Endometrium (tissue), 2 donors: ENCODE results near the gene NRP2.

Experiments
- FAIRE-seq: peaks from 2 replicates; lab custom pipeline; 2012; peaks lifted over from hg19 to GRCh38; lab: Jason Lieb, UNC
- donor health status: control.
- donor health status: control.

NRP2 gene

DNA sequence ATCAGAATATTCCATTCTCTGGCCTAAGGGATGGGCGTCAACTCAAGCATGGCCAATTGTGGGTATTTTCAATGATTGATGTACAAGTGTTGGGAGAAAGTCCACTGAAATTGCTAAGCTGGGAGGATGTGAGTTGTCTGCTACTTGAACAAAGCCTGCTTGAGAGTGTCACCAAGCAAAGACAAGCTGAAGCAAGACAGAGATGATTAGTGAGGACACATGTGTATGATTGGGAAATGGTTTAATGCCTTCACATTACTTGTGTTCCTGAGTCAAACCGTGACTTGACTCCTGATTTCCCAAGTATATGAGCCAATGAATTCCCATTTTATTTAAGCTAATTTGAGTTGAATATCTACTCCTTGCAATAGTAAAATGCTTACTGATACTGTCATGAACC lies 23.7 kb upstream of the NRP2 start:
- FAIRE-seq, result no peak

DNA sequence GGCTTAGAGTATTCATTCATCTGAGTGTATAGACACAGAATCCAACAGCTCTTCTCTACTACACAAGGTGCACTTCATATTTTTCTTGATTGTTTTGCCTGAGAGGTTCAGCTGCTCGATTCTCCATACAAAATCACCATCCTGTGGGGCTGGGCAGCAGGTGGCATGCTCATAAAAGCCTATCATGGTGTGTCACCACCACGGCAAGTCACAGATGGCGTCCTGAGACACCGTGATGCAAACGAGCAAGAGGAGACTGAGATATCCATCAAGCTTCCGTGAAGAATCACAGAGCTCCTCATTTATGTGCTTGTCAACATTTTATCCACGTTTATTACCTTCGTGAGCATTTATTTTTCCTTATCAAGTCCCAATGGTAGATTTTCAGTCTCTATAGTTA lies 22.4 kb upstream of the NRP2 start:
- FAIRE-seq, result no peak

DNA sequence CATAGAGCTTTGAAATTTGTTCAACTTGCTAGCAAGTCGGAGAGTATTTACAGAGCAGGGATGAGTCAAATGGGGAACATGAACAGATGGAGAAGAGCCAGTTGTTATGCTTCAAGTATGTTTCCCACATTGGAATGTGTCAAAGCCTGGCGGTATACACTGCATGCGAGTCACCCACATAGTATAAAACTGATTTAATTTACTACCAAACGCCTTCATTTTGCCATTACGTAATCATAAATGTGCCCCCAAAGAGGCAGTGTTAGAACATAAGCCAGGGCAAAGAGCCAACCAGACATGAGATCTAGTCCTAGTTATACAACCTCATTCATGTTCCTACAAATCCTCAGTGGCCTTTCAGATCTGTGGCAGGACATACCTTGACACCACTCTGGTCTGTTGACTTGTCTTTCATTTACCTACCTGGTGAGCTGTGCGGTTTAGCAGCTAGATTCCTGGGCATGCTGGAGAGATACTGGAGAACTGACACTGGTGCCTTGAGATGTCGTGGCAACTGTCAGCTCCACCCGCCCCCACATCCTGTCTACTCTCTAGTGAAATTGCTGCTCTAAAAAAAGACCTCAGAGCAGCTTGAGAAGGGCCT lies 21.7 kb upstream of the NRP2 start:
- FAIRE-seq, result no peak

DNA sequence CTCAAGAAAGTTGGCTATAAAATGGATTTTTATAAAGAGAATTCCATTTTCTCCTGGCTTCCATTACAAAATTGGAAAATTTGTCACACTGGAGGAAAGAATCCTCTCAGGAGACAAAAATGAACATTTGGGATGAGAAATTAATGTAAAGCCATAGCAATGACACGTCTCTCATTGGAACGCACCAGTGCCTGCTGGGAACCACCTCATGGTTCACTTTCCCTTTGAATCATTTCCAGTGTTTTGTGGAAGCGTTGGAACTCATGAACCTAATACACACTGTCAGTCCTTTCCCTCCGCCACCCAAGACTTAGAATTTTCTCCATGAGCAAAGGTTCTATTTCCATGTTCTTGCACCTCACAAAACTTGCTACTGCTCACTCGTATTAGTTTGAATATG lies 21.0 kb upstream of the NRP2 start:
- no peak for FAIRE-seq

DNA sequence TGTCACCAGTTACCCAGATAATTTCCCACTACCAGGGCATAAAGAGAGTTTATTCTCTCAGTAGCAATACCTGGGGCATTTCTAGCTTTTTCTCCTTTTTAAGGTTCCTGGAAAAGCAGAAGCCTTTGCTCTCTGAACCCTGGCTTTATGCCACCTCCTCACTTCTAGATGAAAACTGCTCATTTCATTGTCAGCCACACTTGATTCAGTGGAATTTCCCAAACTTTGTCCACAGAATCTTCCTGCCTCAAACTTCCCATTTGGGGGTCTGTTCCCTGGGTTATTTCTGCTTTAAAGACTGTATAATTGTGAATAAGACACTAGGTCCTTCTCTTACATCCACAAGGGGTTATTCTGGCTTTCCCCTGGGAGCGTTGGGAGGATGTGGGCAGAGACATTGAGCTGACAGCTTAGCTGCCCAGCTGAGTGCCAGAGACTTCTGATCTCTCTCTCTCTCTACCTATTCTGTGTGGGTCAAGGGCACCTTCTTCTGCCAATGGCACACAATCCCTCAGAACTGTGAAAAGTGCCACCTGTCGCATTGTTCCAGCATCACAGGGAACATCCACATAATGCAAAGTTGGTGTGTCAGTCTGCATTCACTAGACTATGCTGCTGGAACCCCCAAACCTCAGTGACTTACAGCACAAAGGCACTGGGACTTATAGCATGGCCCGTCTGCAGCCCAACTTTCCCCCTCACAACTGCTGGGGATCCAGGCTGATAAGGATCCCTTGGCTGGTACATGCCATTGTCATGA lies 19.9 kb upstream of the NRP2 start:
- no peak for FAIRE-seq

DNA sequence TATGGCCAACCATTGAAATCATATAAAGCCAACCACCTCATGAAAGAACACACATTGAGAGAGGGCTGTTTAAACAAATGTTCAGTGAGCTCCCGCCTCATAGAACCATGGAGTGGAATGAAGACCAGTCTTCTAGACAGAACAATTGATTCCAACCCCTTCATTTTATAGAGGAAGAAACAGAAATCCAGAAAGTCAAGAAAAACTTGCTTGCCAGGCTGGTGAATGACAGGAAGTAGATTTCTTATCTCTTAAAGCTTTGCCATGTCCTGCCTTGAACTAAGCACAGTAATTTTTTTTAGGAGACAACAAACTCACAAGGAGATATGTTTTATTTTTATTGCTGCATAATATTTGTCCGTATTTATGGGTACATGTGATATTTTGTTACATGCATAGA lies 16.5 kb upstream of the NRP2 start:
- no peak for FAIRE-seq

DNA sequence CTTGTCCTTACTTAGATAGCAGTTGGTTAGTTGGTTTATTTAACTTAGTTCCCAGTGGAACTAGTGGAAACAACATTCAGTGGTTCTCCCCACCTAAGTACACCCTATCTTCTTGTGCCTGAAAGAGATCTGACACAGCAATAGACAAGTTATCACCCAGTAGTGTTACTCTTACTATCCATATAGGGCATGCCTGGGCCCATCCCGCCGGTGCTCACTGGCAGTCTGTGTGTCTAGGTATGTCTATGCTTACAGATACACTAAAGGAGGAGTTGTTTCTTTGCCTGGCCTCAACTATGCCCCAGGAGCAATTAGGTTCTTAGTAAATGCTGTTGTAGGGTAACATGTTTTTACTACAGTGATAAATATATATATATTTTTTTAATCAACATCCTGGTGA lies 12.0 kb upstream of the NRP2 start:
- no peak for FAIRE-seq

DNA sequence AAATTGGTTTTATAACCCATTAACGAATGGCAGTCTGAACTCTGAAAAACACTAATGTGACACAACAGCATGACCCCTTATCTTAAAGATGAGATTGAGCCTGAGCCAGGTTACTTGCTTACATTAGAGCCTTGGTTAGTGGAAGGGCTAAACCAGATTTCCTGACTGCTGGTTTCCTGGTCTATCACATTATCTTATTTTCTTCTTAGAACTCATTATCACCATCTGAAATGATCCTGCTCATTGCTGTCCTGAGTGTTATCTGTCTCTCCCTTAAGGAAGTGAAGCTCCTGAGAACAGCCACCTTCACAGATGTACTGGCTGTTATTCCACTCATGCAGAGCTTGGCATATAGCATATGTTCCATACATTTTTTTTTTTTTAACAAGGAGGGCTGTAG lies 9.0 kb upstream of the NRP2 start:
- no peak for FAIRE-seq

DNA sequence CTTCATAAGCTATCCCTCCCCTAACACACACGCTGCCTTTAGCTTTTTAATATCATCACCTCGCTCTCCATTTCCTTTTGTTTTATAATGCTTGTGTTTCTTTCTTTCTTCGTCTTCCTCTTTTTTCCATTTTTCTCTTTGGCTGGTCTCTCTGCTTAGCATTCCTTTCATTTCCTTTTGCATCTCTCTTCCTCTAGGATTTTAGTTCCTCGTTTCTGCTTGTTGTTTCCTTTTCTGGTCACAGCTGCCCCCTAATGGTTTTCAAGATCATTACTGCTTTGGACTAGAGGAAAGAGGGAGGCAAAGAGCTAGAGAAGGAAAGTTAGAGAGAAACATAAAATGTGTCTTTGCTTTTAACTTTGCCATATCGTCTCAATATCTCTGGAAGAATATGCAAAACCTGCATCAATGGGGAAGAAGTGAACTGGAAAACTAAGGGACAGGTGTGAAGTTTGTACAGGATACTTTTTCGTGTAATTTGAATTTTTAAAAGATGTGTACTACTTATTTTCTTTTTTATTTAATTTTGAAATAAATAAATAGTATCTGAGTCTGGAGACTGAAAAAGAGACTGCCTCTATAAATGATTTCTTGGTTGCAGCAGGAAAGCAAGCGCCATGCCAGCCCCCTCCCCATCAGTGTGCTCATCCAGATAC lies 6.3 kb upstream of the NRP2 start:
- FAIRE-seq, result peak; percentile 96

DNA sequence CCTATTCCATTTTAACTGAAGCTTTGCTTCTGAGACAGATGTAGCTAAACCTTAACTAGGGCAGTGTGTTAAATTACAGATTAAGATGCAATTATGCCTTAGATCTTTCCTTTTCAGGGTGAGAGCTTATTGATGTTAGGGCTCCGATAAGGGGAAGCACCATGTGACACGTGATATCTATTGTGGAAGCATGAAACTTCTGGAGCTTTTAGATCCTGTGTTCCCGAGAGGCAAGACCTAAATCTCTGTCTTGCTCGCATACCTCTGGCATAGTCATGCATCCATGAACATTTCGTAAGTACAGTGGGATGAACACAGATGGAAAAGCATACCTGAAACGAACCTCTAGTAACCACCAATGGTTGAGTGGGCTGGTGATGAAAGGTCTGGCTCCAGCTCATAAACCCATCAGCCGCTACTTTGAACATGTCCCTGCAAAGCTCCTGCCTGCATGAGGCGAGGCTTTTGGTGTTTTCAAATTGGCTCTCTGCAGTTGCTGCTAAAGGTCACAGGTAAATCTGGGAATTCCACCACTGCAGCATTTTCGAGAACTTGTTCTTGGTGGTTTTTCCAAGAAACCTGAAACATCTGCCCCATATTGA lies 3.7 kb upstream of the NRP2 start:
- no peak for FAIRE-seq

DNA sequence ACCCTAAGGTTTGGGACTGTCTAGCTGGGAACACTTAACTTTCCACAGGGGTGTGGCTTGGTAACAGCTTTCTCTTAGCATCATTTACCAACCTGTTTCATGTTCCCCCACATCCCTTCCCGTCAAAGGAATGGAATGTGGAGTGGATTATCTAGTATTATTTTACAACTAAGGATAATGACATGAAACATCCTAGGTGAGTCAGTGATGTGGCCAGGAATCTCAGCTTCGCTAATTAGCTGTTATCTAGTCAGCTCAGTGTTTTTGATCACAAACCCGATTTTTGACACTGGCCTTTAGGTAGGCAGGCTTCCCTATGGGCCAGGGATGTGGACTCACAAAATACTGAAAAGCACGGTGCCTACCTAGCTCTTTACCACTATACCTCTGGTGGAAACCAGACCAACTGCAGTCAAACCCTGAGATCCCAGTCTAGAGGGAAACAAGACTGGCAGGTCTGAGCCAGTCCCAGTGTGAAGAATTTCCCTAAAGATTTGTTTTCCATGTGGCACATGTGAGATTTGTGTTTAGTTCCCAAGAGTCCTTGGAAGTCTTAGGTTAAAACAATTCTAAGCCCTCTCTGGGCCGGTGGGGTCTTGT lies 2.8 kb upstream of the NRP2 start:
- no peak for FAIRE-seq

DNA sequence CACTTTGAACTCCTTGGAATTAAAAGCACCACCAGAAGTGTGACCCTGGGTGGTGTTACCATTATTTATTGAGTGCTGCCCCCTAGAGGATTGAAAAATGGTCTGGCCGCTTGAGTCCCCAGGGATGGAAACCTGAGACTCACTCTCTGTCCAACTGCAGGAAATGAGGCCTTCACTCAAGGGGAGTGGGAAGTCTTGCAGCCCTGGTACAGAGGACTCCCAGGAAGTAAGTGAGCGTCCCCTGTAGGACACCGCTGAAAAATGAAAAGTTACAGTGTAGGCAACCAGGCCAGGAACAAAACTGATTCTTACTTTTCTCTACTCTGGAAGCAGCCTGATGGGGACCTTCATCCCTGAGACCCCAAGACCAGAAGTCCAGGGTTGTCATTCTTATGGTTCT lies 2.2 kb upstream of the NRP2 start:
- peak; percentile 12 for FAIRE-seq

DNA sequence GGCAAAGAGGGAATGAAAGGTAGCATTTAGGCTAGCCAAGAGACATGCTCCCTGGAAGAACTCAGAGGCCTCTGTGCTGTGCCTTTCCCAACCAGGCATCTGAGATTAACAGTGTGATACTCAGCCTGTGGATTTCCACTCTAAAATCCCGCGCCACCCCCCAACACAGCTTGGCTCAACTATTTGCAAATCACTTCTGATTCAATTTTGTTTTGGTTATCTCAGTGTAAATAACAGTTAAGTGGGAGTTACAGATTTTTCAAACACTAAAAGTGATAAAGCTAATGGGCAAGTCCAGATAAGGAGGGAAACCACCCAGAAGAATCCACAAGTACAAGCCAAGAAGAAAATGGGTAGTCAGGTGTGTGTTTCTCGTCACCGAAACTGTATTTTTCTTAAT lies 1.4 kb upstream of the NRP2 start:
- FAIRE-seq, result no peak

DNA sequence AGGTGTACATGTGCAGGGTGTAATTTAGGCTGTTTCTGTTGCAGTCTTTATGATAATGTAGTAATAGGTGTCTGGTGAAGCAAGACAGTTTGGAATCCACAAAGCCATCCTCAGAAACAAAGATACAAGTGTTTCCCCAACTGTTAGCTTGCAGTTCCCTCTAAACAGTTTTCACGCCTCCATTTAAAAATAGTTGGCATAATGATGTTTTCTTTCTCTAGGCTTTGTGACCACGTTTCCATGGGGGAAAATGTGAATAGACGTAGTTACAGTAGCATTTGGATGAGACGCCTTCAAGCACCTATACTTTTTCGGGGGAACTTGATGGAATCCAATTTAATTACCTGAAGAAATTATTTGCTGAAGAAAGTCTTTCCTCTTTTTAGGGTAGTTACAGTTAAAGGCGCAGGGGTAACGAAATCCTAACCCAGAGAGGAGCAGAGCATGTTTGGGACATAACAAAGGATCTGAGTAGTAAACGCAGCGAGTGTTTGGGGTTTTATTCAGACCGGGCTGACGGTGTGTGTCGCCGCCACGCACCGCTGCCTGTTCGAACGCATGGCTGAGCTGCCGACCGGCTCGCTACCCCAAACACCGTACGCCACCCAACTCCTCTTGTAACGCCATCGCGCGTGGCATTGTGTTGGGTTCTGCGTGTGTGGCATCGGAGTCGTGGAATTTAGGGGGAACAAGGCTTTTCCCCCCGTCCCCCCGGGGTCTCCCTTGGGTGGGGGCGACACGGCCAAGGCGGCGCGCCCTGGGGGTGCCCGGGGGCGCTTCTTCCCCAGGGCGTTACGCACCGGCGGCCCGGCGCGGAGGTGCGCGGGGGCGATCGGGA lies 681 bp upstream of the NRP2 start:
- FAIRE-seq, result no peak

DNA sequence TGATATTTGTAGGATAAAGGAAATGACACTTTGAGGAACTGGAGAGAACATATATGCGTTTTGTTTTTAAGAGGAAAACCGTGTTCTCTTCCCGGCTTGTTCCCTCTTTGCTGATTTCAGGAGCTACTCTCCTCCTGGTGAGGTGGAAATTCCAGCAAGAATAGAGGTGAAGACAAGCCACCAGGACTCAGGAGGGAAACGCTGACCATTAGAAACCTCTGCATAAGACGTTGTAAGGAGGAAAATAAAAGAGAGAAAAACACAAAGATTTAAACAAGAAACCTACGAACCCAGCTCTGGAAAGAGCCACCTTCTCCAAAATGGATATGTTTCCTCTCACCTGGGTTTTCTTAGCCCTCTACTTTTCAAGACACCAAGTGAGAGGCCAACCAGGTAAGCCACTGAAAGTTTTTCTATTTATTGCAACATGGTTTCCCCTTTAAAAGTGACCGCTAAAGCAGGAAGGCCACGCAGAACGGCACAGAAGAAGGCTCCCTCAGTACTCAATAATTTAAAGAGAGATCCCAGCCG lies 735 bp downstream of the NRP2 start:
- no peak for FAIRE-seq

DNA sequence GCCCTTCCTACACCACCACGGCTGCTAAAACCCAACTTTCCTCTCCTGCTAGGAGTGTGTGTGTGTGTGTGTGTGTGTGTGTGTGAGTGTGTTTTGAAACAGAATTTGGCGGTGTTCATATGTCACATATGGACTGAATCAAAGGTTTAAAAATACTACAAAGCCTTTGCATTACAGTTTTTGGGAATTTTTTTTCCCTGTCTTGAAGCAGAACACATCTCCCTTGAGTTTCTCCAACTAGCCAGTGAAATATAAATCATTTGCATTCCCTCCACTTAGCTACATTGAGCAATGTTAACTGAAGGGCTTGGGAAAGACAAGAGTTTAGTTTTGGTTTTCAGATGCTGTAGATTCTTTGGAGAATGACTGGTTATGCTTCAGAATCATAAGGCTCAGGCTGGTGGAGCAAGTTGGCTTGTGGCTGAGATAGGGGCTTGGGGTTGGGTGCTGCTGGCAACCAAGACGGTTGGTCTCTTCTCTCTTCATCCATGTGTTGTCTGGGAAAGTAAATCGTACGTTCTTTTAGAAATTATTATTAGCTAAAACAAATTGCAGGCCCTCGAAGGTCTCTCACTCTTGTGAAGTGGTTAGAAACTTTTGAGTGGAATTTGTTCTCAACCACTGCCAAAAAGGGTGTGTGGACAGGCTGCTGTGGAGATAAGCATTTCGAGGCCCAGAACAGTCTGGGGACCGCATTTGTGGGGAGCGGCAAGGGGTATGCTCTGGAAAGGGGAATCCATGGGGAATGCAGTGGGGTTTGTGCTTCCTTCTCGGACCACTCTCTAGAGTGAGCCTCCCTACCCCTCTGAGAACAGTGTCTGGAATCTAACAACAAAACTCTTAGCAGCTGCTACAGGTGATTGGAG lies 1.4 kb downstream of the NRP2 start:
- no peak for FAIRE-seq

DNA sequence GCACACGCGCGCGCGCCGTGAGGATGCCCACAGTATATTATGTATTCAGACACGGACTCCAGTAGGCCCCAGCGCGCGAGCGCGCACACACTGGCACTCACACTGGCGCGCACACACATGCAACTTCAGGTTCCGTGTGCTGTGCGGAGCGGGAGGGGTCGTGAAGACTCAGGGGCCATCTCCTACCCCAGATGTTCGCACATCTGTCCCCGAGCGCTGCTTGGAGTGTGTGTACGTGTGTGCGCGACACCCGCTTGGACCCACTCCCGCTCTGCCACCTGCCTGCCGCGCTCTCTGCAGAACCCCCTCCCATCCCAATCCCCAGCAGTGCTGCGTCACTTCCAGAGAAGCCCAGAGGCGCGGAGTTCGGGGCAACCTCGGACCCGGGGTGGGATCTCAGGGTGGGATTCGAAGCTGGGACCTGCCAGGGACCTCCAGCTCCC lies 2.6 kb downstream of the NRP2 start:
- no peak for FAIRE-seq

DNA sequence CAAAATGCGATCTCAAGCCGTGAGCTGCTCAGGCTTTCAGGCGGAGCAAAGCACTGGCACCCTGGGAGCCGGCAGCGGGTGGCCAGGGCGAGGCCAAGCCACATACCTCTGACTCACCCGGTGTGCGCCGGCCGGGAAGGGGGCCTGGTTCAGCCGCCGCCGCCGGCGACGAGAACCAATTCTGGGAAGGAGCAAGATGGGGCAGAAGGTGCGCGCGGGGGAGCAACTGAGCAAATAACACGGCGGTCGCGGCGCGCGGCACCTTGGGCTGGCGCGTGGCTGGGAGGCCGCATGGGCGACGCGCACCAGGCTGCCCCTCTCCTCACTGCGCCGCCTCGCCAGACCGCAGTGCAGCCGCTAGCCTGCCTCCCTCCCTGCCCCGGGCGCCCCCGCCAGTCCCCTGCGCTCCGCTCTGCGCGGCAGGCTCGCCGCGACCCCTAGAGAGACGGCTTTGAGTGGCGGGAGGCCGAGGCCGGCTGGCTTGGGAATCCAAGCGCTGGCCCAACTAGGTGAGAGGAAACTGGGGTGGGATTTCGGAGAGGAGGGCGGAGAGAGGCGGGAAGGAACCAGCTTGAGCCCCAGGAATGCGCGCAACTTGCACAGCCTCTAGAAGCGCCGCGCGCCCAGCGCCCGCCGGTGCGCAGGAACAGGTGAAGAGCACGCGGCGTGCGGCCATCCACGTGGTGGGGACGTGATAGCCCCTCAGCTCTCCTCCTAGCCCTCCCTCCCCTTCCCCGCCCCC lies 3.2 kb downstream of the NRP2 start:
- no peak for FAIRE-seq

DNA sequence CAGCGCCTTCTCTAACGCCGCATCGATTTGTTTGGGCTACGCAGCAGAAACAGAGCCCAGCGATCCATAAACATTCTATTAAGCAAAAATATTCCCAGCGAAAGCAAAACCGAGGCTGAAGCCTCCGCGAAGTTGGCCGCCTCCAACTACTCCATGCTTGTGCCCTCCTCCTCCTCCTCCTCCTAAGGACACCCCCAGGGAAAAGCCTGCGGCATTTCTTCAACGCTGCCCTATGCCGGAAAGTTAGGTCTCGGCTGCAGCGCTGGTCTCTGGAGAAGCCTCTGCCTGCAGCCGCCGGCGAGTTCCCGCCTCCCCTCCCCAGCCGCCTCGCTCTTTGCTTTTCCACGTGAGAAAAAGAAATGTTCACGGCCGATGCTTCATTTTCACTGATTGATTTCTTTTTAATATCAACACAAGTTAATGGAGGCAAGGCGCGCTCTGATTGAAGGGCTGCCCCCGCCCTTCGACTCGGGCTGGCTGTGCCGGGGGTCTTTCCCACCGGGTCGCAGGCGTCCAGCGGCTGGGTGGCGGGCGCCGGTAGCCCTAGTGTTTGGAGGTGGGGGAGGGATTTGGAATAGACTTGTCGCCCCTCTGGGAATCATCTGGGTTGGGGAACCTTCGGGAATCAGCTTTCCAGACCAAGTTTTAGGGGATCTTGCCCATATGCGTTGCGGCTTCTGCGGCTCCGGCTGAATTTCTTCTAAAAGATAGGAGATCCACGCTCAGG lies 3.9 kb downstream of the NRP2 start:
- FAIRE-seq, result no peak
